Eye (tissue), 1 donor: ENCODE results near the gene BRD7.
A peak's percentile ranks its signal among the peaks of the same experiment; 100 is the strongest.

Source experiments
- DNase-seq: peaks from one replicate; pipeline ENCODE4 v3.0.0-alpha.2; 2015

Gene BRD7

DNA sequence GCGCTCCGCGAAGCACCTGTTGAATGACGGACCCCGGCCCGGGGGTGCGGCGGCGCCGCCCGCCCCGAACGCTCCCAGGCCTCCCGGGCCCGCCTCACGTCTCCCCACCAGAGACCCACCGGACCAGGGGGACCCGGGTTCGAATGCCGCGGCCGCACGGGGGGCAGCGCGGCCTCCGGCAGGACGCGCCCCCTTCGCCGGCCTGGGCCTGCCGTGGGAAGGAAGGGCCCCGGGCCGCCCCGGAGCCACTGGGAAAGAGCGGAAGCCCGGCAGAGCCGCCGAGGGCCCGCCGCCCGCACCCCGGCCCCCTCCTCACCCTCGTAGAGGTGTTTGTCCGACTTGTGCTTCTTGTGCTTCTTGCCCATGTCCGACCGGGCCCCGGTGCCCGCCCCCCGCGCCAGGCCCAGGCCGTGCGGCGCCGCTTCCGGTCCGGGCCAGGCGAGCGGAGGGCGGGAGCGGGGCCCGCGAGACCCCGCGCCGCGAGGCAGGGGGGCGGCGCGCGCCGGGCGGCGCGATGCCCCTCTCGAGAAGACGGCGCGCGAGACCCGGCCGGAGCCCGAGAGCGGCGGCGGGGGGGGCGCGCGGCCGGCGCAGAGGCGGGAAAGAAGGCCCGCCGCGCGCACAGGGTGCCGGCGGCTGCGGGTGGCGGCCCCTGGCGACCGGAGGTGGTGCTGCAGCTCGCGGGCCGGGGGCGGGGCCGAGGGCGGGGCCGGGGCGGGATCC lies at the start of gene BRD7:
Gene BRD7, minus strand, starts transcription at position 579 of the 723 bp plus-strand sequence. Its CDS starts 214 bp downstream, at position 365.
- peak; percentile 85 for DNase-seq

DNA sequence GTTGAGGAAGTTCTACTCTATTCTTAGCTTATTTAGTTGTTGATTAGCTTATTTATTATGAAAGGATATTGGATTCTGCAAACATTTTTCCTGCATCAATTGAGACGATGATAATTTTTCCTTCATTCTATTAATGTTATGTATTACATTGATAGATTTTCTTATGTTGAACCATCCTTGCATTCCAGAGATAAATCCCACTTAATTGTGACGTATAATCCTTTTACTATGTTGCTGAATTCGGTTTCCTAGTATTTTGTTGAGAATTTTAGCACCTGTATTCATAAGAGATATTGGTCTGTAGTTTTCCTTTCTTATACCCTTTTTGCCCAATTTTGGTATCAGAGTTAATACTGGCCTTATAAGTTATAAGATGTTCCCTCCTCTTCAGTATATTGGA lies 47.6 kb upstream of the BRD7 start:
- no peak for DNase-seq

GRCh38 chr16:50414152-50414551 lies 45.4 kb upstream of the BRD7 start:
- no peak for DNase-seq

DNA sequence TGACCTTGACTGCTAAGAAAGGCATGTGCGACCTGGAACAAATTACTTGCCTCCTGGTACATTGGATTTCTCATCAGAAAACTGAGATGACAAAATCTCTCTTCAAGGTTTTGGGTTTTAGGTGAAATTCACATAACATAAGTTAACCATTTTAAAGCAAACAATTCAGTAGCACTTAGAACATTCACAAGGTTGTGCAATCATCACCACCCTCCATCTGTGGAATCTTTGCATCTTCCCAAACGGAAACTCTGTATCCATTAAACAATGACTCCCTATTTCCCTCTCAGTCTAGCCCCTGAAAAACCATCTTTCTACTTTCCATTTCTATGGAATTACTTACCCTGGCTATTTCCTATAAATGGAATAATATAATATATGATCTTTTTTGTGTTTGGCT lies 42.2 kb upstream of the BRD7 start:
- DNase-seq: no peak

- no peak for DNase-seq
Observed at GRCh38 chr16:50408001-50408561, 39.3 kb upstream of the BRD7 start.

DNA sequence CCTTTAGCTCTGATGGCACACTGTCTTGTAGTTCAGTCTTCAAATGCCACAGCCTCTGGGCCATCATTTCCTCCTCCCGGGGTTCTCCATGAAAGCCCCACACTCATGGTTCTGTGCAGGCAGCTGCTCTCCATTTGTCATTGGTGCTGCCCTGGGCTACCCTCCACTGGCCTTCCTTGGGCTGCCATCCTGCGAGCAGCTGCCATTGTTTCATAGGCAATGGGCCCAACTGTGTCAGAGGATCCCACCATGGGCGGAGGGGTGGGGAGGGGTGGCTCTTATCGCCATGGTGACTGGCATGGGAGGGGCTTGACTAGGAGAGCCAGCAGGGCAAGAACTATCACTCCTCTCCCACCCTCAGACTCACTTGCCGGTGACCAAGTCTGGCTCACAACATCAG lies 38.6 kb upstream of the BRD7 start:
- DNase-seq: no peak

DNA sequence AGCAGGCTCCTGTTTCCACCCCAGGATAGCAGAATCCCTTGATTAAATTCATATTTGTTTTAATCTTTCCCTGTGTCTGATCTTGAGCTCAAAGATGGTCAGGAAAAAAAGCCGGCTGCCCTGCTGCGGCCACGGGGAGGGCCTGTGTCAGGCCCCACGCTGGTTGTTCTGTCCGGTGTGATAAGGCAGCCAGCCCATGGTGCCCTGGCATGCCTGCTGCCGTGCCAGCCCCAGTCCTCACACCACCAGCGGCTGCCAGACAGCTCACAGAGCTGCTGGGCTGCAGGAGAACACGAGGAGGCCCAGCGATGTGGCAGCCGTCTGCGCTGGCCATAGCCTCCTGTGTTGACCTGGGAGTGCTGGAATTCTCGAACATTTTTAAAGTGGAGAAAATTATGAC lies 34.7 kb upstream of the BRD7 start:
- DNase-seq: no peak

- DNase-seq: no peak
Observed at GRCh38 chr16:50402298-50402895, 33.6 kb upstream of the BRD7 start.

GRCh38 chr16:50401355-50401754 lies 32.6 kb upstream of the BRD7 start:
- no peak for DNase-seq

GRCh38 chr16:50400967-50401348 lies 32.2 kb upstream of the BRD7 start:
- DNase-seq: no peak

DNA sequence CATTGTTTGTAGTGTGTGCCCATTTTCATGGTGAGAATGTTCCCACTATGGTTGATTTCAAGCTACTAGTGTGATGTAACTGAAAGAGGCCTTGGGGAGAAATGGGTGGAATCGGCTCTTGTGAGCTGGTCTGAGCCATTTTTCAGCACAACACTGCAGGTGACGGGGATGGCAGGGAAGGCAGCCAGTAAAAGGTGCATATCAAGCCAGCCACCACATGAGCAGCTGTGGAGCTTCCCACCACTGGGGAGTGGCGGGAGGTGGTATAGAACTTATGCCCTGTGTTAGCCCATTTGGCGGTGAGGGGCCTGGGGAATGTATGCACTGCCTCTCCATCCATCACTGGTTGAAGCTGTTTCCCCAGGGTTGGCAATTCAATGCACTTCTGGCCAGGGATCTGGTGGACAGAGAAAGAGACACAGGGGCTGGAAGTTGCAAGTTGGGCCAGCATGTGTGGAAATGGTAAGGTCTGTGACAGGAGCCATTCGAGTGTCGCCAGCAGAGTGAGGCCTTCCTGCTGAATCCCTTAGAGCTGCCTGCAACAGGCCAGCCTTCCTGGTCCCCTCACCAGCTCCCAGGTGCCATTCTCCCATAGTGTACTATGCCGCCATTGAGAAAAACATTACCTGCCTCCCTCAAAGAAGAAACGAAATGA lies 31.7 kb upstream of the BRD7 start:
- no peak for DNase-seq

- no peak for DNase-seq
Observed at GRCh38 chr16:50399411-50399810, 30.6 kb upstream of the BRD7 start.

DNA sequence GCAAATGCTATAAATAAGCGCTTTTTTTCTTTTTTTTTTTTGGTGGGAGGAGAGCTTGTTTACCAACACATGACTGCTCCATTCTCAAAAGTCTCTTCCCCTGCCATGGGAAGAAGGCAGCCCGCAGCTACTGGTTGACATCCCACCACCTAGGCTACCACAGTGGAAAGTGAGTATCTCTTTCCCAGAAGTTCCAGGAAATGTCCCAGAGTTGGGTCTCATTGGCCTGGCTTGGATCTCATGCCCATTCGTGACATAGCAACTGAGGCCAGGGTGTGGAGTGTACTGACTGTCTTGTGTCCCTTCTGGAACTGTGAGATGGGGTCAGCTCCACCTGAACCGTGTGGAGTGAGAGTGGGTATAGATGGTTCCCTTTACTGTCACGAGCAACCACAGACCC lies 29.5 kb upstream of the BRD7 start:
- DNase-seq: no peak

DNA sequence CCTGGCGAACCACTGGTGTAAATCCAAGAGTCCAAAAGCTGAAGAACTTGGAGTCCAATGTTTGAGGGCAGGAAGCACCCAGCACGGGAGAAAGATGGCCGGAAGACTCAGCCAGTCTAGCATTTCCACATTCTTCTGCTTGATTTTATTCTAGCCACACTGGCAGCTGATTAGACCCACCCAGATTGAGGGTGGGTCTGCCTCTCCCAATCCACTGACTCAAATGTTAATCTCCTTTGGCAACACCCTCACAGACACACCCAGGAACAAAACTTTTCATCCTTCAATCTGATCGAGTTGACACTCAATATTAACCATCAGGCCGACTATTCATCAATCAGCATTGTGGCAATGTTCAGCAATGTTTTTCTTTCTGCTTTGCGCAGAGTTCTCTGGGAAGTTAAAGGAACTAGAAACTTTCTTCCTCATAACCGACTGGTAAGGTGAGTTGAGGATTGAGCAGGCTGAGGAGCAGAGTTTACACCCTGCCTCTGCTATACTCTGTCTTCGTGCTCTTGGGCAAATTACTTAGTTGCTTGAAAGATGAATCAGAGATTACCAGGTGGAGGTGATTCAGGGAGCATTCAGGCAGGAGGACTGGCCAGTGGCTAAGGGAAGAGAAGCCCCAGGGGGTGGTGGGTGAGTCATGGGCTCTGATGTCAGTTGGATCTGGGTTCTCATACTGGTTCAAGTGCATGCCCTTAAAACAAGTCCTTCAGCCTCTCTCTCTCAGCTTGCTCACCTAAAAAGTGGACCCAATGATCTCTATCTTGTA lies 28.2 kb upstream of the BRD7 start:
- DNase-seq: no peak

DNA sequence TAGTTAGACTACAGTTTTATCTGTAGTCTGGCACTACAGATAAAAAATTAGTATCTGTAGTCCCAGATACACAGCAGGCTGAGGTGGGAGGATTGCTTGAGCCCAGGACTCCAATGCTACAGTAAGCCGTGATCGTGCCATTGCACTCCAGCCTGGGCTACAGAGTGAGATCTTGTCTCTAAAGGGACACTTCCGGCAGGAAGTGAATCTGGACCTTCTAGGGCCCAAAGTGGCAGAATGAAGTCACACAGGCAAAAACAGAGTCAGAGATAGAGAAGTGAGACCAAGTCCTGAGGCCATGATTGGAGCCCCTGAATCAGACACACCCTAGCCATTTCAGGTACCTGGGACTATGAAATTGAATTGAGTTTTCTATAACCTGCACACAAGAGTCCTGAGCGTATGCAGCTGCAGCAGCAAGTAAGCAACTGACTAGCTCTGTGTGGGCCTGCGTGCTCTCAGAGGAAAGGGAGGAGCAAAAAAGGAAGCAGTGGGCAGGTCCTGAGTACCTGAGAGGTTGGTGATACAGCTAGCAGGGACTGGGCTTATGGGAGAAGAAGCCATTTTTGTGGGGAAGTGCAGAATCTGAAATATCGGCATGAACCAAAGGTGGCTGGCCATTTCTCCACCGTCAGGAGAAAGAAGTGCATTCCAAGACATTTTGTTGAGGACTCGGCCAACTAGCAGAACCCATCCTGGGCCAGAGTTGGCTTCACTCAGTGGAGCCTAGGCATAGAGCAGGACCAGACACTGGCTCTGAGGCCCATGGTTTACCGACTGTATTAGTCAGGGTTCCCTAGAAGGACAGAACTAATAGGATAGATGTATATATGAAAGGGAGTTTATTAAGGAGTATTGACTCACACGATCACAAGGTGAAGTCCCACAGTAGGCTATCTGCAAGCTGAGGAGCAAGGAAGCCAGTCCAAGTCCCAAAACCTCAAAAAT lies 27.2 kb upstream of the BRD7 start:
- no peak for DNase-seq

GRCh38 chr16:50393858-50394802 lies 25.3 kb upstream of the BRD7 start:
- DNase-seq: no peak

- no peak for DNase-seq
Observed at GRCh38 chr16:50393416-50393815, 24.6 kb upstream of the BRD7 start.

DNA sequence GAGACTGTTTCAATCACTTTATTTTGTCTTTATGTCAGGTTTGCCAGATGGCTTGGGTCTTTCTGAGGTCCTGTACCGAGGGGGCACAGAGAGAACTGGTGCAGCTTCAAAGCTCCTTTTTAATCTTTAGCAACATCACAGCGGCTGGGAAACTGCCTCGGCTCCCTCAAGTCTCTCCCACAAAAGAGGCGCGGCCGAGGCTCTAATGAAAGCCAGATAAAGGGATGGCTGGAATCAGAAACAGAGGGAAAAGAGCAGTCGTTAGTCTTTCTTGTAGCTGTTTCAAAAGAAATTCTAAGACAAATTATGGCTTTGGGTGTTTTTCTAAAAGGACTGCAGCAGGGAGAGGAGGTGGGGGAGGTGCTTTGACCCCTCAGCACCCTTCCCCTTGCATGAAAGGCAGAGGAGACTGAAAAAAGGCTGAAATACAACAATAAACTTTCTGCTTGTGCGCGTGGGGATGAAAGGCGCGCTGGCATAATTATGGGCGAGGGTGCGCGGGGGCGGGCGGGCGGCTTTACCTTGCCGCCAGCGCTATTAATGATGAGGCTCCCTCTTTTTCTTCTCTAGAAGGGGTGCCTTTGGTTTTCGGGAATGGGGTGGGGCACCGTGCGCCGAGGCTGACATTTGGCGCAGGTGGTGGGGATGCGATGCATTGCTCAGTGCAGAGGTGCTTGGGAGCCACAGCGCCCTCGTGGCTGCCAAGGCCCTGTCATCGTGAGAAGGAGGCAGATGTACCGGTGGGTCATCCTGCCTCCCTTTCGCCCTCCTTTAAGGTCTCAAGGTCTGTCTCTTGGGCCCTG lies 22.3 kb upstream of the BRD7 start:
- peak; percentile 78 for DNase-seq

DNA sequence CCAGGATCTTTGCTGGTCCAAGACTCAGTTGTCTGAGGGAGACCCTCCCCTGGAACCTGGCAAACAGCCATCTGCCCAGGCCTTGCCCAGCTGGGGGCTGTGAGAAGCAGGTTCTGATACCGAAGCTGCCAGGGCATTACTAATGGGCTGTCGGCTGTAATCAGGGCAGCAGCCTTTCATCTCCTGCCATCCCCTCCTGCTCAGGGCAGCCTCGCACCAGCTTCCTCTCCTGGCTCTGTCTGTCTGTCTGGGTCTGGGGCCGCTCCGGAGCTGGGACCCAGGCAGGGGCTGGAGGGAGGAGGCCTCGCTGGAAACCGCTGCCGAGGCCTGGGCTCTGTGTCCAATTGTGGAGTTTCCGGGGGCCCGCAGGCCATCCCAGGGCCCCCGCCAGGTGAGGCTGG lies 21.6 kb upstream of the BRD7 start:
- peak; percentile 80 for DNase-seq

DNA sequence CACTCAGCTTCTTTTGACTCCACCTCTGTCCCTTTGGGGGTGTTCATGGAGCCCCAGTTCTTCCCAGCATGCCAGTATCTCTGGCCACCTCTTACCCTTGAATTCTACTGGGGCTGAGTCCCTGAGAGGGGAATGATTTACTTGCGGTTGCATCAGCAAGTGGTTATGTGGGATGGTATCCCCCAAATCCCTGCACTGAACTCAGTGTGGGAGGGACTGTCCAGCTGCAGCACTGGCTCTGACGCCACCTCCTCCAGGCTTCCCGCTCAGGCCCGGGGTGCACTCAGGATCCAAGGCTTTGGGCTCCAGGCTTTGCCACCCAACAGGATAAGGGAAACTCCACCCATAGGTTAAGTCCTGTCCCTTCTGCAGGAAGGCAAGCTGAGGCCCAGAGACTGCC lies 21.1 kb upstream of the BRD7 start:
- DNase-seq: no peak
